ENCODE results near the gene CPSF7.
A peak's percentile ranks its signal among the peaks of the same experiment; 100 is the strongest.
"Not testable (repeated sequence)": the region's sequence is repeated elsewhere in the genome, so short reads cannot be mapped to it uniquely, and the experiment has no call there.

CPSF7 gene

DNA sequence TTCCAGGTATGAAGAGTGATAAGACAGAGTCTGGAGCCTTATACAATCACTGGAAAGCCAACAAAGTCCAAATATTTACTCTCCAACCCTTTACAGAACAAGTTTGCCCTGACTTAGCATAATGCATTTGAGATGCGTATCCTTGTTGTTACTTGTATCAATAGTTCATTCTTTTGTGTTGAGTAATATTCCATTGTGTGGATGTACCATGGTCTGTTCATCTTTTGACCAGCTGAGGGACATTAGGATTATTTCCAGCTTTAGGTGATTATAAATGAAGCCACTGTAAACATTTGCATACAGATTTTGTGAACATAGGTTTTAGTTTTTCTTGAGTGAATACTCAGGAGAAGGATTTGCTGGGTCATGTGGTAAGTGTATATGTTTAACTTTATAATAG, 9.8 kb upstream of the CPSF7 start:
- DNase-seq: no peak

DNA sequence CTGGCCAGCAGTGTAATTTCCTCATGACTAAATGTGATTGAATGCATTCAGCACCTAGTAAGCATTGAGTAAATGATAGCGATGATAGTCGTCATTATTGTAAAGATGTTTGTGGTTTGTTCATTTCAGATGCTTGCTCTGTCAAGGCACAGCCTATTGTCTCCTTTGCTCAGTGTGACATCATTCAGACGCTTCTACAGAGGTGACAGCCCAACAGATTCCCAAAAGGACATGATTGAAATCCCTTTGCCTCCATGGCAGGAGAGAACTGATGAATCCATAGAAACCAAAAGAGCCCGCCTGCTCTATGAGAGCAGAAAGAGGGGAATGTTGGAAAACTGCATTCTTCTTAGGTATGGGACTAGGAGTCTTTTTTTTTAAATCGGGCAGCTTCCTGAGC, 7.7 kb upstream of the CPSF7 start:
- DNase-seq: no peak

DNA sequence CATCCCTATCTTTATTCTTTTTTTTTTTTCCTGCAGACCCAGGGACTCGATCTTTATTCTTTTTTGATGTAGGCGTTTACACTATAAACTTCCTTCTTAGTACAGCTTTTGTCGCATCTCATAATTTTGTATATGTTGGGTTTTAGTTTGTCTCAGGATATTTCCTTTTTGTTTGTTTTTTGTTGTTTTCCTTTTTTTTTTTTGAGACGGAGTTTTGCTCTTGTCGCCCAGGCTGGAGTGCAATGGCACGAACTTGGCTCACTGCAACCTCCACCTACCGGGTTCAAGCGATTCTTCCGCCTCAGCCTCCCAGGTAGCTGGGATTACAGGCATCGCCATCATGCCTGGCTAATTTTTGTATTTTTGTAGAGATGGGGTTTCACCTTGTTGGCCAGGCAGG, 1.1 kb upstream of the CPSF7 start:
- not testable (repeated sequence) for DNase-seq

DNA sequence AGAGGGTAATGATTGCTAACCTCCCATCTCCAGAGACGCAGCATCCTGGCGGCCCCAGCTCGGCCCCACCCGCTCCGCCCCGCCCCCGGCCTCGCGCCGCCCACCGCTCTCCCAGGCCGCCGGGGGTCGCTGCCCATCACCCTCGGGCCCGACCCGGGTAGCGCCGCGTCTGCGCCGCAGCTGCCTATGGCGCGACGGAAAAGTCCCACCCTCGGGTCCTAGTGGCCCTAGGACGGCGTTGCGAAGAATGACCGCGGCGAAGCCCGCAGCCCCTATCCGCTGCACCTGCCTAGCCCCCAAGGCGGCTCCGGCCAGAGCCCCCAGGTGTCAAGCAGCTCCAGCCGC, 457 bp downstream of the CPSF7 start:
- peak; percentile 76 for DNase-seq

DNA sequence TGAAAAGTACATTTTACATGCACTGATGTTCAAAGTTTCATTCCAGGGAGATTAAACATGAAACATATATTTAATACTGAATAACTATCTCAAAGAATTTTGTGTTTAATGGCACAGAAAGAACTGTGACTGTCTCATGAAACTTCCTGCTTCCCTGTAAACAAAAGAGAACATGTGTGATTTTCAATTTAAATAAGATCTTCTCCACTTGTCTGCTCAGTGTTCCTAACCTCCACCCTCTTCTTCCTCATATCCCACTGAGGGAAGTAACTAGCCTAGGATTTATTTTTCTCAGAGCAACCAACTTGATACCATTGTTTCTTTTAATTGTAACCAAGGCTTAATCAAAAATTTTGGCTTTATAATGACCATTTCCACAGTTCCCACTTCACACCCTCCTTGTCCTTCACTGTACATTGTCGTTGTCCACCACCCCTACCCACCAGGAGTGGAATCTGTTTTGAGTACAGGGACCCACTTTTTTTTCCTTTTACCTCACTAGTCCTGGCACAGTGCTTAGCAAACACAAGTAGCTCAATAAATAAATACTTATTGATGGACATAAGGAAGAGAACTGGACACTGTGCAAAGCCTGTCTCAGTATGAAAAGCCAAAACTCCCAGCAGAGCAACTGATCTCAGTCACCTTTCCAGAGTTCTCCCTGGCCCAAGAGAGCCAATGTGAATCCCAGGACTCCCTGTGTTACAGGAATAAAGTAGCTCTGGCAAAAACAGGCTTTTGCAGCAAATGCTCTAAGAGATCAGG, 4.2 kb downstream of the CPSF7 start:
- DNase-seq: no peak

DNA sequence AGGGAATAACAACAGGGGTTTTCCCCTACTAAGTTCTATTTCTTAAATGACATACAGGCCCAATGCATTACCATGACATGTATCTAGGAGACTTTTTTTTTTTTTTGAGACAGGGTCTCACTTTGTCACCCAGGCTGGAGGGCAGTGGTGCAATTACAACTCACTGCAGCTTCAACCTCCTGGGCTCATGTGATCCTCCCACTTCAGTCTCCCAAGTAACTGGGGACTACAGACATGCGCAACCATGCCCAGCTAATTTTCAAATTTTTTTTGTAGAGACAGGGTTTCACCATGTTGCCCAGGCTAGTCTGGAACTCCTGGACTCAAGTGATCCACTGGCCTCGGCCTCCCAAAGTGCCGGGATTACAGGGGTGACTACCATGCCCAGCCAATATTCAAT, 7.5 kb downstream of the CPSF7 start:
- no peak for DNase-seq

DNA sequence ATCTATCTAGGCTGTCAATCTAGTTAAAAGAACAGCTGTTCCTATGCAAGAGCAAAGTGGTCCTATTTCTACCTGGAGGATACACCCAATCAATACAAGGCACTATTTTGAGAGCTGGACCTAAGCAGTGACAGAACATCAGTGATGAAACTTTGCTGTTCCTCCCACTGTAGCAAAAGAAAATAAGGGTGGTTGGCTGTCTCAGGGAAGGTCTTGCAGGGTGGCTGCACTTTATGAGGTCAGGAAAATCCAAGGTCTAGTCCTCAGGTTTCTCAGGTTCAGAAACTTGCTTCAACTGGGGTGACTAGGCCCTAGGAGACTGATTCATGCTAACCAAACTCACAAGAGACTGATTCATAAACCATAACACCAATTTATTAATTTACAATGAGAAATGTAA, 11.6 kb downstream of the CPSF7 start:
- DNase-seq: peak; percentile 23

DNA sequence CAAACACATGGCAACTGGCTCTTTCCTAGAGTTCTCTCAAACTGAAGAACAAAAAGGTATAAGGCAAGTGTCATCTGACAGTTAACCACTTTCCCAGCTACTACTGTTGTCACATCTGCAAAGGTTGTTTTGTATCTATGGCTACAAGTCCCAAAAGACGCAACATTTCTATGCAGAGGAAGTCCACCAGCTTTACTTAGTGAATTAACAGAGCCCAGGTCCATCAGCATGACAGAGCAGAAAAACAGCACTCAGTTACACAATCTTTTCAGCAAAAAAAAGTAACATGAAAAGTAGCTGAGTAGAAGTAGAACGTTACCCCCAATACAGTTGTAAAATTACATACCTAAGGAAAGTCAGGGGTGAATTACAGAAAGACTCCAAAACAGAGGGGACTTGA, 12.1 kb downstream of the CPSF7 start:
- peak; percentile 27 for DNase-seq

DNA sequence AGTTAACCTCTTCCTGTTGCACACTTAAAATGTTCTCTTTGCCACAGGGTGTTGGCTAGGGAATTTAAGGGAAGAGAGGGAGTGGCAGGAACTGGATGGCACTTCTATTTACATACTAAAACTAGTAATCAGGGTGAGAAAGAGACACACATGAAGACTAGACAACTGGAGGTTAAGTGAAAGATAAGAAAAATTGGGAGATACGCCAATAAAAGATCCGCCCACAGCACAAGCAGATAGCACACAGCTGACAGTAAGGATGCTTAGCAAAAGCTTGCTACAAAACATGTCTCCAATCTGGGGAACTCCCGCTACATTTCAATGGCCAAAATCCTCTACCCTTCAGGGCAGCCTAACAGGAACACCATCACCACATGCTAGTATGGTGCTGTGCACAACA, 12.8 kb downstream of the CPSF7 start:
- DNase-seq: no peak

DNA sequence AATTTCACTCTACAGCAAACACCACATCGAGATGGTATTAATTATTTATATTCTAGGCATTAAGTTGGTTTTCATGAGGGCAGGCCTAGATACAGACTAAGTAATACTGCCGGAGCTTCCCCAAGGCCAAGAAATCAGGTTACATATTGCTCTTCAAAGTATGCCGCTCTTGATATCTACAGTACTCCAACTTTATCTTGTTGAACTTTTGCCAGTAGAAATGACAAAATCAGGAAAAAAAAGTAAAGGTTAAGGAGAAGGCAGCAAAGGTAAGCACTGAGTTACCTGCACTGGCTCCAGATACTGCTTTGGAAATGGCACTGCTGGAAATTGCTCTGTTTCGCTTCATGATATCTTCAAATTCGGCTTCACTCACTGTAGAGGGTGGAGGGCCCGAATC, 14.4 kb downstream of the CPSF7 start:
- no peak for DNase-seq

DNA sequence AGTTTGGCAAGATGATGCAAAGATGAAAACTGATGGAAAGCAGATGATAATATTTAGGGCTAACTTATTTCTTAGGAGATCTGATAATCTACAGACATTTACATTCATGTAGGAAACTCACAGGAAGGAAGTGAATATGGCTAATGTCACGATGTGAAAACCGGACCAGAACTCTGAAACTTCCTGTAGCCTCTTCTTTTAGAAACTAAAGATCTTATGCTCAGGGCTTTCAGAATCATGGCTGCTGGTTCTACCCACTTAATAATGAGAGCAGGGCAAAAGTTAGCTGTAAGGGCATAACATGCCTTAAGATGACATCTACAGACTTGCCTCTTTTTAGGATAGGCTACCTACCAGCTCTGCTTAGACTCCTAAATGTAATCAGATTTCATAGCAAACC, 15.2 kb downstream of the CPSF7 start:
- DNase-seq: no peak

DNA sequence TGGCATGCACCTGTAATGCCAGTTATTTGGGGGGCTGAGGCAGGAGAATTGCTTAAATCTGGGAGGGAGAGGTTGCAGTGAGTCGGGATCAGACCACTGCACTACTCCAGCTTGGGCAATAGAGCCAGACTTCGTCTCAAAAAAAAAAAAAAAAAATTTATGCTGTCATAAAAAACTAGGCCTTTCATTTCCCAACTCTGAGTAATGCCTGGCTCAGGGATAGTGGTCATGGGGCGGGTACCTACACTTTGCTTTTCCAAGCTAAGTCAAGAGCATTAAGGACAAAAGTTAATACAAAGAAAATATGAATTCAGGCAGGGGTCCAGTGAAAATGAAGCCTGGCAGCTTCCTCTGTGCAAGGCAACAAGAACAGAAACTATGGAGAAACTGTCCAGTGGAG, 16.3 kb downstream of the CPSF7 start:
- no peak for DNase-seq

DNA sequence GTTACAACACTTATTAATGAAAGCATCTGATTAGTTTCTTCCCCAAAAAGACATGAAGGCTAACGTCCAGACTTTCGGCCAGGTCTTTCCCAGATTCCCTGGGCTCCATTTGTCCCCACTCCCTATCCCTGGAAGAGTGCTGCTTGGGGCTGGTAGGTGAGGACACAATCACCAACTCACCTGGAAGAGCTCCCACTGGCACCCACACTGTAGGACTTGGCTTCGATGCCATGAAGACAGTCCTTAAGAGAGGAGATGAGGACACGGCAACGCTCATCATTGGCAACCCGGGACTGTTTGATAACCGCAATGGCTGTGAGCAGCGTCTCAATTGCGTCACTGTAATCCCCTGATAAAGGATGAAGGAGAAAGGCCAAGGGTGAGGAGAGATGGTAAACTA, 18.2 kb downstream of the CPSF7 start:
- no peak for DNase-seq

DNA sequence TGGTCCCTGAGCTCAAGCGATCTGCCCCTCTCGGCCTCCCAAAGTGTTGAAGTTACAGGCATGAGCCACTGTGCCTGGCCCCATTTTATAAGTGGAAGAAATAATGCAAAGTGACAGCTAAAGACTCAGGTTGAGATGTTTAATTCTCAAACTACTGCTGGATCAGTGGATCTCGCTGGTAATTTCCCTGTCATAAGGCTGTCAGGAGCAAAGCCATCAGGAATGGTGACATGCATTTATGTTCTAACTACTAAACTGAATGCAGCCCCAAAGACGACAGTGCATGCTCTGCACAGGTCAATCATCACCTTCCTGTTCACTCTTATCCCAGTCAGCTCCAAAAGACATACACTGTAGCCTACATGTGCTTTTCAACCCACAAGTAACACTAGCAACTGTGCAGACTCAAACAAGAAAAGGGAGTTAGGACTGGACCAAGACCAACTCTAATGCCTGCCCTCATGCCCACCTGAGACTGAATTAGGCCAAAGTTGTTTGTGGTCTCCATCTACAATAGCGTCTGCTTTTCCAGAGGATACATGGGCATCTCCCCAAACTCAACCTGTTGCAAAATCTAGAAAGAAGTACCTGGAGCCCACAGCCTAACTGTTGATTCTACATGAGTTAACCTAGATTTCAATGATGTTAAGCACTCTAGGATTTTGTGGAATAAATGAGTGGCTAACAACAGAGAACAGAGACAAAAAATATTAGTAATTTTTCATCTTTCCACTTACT, 22.6 kb downstream of the CPSF7 start:
- no peak for DNase-seq

DNA sequence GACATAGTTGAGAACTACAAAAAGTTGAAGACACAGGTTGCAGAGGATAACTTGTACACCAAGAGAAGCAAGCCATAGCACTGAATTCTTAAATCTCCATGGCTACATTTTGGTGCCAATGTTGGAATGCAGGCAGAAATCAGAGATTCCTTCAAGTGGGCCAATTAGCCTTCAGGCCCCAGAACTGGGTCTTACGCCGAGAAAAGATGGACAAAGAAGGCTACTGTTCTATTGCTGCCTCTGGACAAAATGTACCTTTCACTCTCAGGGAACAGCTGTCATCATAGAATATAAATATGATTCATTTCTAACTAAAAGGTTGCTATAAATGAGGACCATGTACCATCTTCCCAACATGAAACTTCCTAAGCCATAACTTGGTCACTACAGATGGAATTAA, 23.7 kb downstream of the CPSF7 start:
- DNase-seq: no peak

DNA sequence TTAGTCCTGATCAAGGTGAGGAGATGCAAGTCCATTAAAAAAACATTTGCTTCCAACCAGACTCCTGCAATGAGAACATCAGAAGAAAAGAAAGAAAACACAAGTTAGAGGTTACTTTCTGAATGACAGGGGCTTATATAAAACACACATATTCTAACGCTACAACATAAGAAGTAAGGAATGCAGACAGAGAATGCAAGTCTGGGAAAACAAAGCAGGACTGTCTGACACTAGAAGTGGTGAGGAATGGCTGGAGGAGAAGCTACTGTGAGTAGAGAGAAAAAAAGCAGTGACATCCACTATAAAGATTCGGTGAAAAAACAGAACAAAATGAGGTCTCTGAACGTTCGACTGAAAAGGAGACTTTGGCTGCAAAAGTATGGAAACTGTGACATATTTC, 25.1 kb downstream of the CPSF7 start:
- DNase-seq: no peak

DNA sequence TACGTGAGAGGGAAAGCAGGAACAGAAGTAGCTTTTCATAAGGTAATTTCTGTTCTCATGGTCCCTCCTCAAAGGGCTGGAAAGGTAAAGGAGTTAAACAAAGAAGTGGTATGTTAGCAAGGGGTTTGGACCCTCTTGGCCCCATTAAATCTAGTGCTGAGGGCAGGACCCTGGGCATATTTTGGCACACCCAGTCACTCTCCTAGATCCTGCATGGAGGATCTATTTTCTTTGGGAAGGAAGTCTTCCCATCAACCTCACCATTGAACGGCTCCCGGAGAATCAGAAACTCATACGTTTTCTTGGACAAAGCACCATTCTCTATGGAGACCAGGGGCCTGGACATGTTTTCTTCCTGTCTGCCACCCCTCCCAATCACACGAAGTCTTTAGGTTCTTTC, 25.7 kb downstream of the CPSF7 start:
- no peak for DNase-seq

DNA sequence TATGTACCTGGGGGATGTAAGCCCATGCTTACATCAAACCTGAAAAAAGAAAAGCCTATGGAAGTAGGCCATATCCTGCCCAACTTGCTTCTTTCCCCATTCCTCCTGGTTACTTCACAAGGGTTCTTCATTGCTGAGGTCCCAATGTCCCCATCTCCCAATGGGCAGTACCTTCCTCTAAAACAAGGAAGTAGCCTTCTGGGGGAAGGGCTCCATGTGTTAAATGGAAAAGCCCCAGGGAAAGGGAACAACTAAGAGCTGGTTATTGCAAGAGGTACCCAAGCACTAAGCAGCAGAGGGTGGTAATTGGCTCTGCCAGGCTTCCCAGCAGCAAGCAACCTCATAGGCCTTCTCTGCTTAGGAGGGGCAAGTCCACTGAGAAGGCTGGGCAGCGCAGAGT, 26.1 kb downstream of the CPSF7 start:
- no peak for DNase-seq

DNA sequence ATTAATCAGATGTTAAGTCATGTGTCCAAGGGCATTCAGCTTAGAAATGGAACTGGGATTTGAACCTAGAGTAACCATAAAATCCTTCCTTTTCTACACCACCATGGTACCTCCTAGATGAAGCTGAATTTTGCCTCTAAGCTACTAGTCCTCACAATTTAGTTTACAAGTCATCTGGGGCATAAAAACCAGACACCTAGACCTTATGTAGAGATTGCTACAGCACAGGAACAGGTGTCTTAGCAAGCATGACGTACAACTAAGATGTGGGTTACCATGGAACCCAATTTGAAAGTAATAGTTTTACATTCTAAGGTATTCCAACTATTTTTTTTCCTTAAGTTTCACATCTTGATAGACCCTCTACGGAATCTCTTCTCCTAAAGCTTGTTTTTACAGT, 28.2 kb downstream of the CPSF7 start:
- no peak for DNase-seq

DNA sequence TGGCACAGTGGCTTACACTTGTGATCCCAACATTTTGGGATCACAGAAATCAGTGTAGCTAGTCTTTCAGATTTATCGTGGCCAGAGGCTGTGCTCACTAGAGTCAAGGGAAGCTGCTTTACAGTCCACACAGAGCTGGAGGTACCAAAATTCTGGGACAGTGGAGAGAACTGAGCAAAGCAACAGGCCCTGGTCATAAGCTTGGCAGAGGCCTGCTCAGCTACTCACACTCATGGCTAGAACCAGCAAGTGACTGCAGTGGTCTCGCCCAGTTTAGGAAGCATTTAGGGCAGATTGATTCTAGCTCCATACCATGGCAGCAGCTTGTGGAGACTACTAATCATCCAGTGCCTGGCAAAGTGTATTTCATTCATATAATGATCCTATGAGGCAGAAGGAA, 28.6 kb downstream of the CPSF7 start:
- no peak for DNase-seq

DNA sequence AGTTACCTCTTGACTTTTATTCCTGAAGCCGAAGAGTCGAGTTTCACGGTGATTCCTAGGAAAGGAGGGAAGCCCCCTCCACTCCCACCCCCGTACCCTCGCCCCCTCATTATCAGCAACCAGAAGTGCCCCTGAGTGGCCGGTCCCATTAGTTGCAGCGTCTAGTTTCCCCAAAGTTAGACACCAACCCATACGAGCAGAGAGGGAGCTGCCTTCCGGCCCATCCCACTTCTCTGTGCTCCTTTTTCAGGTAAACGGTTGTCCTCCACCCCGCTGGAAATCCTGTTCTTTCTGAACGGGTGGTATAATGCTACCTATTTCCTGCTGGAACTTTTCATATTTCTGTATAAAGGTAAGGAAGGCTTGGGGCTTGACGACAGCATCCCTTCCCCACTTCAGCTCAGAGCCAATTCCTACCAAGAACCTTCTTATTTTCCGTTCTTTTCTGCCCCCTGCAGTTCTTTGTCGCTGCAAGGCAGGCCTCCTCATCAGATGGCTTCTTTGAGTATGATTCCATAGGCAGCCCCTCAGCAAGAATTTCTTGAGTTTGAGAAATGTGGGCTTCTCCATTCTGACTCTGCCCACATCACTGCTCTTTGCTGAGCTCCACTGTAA, 36.7 kb downstream of the CPSF7 start:
- DNase-seq: no peak

DNA sequence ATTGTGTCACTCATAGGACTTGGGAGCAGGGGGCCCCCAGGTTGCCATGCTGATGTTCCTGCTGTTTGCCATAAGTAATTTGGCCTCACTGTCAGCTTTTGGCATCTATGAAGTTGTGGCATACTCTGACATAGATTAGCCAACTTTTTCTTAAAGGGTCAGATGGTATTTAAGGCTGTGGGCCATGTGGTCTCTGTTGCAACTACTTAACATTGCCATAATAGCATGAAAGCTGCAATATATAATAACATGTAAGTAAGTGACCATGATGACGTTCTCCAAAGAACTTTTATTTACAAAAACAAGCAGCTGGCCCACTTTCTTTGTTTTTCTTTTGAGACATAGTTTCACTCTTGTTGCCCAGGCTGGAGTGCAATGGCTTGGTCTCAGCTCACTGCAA, 39.6 kb downstream of the CPSF7 start:
- DNase-seq: no peak

DNA sequence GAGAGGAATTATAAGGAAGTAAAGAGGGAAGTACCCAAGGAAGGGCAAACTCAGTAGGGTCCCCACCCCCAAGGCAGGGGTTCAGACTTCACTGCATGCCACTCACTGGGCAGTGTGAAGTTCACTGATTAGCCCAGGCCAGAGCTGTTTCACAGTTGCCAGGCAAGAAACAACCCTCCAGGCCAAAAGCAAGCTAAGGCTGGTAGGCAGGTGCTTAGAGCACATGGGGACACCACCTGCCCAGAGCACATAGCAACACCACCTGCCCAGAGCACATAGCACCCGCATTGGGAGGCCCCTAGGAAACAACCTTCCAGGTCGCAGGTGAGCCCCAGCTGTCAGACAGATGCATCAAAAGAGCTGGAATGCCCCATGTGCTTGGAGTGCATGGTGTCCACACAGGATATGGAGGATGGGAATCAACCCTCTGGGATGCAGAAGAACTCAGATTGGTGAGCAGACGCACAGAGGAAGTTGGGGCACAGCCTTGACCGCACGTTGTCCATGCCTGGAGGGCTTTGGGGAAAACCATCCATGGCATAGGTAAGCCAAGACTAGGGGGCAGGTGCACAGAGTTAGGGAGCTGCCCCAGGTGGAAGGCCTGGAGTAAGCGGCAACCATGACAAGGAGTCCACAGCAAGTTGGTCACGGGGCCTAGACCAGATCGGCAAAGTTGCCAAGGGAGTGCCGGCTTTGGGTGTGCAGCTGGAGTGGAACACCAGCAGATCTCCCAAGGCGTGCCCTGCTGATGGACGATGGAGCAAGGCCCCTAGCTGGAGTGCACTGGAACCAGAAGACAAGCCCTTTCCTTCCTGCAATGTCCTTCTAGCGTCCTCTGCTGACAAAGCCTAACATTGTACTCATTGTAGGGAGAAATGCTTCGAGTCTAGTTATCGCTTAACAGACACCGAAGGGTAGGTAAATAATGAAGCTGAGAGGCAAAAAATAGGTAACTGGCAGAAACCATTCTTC, 45.2 kb downstream of the CPSF7 start:
- no peak for DNase-seq

Data from CD4-positive, alpha-beta T cell treated with Interleukin-15 for 1 hour (primary cell).